Stimulated activated CD4-positive, alpha-beta T cell treated with anti-CD3 and anti-CD28 coated beads, TNF-alpha, amount 100 ng/mL, for 48 hours (primary cell): Measurements from ENCODE around the gene GTF2A1L.
"Not testable (repeated sequence)": the region's sequence is repeated elsewhere in the genome, so short reads cannot be mapped to it uniquely, and the experiment has no call there.

Experiments
- DNase-seq, 3 donors: peaks; one replicate each; pipeline ENCODE4 v3.0.0-alpha.2; 2020; ENCODE audit warnings: low read depth in 3 of 3

GTF2A1L gene

GRCh38 chr2:48607307-48608014 lies 10.2 kb upstream of the GTF2A1L start:
- no peak for DNase-seq

DNA sequence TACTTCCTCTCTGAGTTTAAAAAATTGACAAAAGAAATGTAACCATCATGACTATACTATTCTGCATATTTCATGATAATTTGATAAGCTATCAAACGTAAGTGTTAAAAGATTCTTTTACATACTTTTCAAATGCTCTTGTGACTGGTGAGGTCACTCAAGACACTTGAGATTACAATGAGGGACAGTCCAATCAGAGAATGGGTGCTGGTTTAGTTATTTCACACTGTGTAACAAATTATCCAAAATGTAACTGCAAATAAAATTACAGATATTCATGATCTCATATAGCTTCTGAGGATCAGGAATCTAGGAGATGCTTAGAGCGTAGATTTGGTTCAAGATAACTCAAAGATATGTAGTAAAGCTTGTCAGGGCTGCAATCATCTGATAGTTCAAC lies 4.4 kb upstream of the GTF2A1L start:
- no peak for DNase-seq

- not testable (repeated sequence) for DNase-seq
Observed at GRCh38 chr2:48614581-48614980, 3.1 kb upstream of the GTF2A1L start.

DNA sequence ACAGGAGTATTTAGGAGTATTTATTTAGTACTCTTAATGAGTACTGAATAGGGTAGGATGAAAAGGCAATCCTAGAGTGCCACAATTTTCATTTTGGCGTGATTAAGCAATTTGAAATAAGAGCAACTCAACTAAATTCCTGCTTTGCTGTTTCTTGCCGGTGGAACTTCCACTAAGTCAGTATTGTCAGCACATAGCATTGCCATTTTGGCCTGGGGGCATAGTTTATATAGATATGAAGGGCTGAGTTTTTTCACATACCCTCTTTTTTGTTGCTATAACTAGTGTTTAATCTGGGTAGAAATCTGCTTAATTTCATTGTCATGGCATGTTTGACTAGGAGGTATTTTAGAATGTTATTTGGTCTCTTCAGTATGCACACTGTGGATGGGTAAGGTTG lies 1.9 kb downstream of the GTF2A1L start:
- no peak for DNase-seq

GRCh38 chr2:48620604-48621003 lies 2.9 kb downstream of the GTF2A1L start:
- DNase-seq: no peak

DNA sequence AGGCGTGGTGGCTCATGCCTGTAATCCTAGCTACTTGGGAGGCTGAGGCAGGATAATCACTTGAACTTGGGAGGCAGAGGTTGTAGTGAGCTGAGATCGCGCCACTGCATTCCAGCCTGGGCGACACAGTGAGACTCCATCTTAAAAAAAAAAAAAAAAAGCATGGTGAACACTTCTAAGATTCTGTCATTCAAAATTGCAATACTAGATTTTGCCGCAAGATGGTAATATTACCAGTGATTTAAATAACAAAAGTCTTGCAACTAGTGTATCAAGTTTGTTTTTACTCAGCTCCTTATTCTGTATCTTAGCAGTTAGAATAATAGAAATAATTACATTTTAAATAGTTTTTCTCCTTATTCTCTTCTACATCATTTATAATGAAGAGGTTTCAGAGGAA lies 5.0 kb downstream of the GTF2A1L start:
- DNase-seq: not testable (repeated sequence)

GRCh38 chr2:48624696-48625095 lies 7.0 kb downstream of the GTF2A1L start:
- DNase-seq: no peak

GRCh38 chr2:48626047-48626446 lies 8.4 kb downstream of the GTF2A1L start:
- DNase-seq: no peak

- DNase-seq: no peak
Observed at GRCh38 chr2:48633143-48633542, 15.5 kb downstream of the GTF2A1L start.

GRCh38 chr2:48635786-48636185 lies 18.1 kb downstream of the GTF2A1L start:
- DNase-seq: no peak

GRCh38 chr2:48638261-48638660 lies 20.6 kb downstream of the GTF2A1L start:
- no peak for DNase-seq

DNA sequence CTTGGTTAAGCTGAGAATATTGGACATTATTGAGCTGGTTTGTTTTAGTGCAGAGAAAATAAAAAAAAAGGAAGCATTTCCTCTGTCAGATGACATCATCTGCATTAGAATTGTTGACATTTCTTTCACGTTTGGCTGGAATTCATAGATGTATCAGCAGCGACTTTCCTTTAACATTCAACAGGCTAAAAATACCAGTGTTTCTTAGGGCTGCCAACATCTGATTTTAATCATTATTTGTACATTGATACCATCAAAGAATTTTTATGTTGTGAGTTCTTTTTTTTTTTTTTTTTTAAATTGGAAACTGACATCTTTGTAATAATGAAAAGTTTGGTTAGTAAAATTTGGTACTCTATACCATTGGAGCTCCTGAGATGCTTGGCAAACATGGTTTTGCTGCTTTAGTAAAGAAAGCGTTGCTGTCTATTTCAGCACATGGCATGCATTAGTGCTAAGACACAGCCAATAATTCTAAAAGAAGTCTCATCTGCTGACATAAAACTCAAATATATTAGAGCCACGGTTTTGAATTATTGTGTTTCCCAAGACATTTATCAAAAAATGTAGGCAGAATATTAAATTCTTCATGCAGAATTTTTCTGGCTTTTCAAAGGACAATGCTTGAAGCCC lies 33.6 kb downstream of the GTF2A1L start:
- DNase-seq: no peak

DNA sequence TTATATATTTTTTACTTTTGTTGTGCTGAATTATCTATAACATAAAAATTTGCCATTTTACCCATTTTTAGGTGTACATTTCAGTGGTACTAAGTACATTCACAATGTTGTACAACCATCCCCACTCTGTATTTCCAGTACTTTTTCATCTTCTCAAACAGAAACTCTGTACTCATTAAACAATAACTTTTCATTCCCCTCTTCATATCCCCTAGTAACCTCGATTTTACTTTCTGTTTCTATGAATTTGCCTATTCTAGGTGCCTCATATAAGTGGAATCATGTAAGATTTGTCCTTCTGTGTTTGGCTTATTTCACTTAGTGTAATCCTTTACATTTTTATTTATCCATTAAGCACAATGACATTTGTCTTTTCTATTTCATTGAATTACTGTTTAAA lies 51.3 kb downstream of the GTF2A1L start:
- DNase-seq: no peak

- DNase-seq: no peak
Observed at GRCh38 chr2:48673581-48673980, 55.9 kb downstream of the GTF2A1L start.

DNA sequence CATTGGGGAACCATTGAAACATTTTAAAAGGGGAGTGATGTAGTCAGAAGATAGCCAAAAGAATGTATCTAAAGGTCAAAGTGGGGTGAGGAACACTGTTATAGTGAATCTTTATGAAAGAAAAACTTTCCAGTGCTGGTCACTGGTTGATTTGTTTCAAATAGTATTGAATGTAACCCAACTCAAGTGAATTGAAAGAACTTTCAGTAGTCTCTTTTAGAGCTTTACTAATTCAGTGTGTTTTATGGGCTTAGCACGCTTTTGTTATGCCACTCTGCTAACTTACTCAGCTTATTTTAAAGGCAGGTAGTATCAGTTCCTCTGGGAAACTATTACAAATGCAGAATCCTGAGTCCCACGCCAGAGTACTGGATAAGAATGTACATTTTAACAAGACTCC lies 57.3 kb downstream of the GTF2A1L start:
- DNase-seq: no peak

GRCh38 chr2:48677450-48677849 lies 59.8 kb downstream of the GTF2A1L start:
- DNase-seq: no peak

DNA sequence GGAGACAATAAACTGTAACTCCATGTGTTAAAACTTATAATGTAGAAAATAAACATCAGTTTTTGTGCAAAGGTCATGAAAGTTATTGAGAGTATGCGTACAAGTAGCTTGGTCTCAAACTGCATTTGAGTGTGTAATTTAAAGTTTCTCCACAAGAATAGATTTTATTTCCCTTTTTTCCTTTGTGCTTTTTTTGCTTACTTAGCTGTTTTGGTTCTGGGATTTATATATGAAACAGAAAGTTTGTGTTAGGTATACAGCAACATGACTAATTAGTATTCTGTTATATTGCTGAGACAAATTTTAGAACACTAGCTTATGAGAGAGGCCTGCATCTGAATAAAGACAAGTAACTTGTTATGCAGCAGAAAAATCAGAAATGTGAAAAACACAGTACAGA lies 67.5 kb downstream of the GTF2A1L start:
- no peak for DNase-seq

GRCh38 chr2:48691935-48692691 lies 74.5 kb downstream of the GTF2A1L start:
- DNase-seq: no peak

DNA sequence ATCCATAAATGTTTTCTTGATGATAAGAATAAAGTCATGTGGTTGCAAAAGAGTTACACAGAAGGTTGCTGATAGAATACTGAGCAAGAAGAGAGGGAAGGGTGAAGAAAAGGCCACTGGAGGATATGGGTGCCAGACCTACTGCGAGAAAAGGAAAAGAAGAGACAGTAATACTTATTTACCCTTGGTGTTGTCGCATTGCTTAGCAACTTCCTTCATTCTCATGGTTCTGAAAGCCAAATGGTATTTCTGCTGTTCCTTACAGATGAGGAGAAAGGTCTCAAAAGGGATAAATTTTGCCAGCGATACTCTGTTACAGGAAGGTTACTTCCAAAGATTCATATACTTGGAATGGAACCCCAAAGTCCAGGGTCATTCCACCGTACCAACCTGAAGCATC lies 75.4 kb downstream of the GTF2A1L start:
- no peak for DNase-seq

DNA sequence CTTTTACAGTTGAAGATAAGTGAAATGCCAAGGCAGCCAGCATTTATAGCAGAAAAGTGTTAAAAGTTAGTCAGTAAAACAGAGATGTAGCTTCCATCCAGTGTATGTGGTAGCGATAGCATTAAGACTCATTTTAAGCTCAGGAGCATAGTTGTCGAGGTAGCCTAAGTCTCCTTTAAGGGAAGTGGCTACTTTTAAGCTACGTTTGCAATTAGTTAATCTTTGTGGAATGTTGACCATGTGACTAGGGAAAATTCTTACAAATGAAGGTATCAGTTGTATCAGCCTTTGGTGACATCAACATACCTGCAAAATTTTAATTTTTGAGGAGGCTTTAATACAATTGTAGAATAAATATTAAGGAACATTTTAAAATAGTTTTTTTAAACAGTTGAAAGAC lies 76.0 kb downstream of the GTF2A1L start:
- DNase-seq: no peak

DNA sequence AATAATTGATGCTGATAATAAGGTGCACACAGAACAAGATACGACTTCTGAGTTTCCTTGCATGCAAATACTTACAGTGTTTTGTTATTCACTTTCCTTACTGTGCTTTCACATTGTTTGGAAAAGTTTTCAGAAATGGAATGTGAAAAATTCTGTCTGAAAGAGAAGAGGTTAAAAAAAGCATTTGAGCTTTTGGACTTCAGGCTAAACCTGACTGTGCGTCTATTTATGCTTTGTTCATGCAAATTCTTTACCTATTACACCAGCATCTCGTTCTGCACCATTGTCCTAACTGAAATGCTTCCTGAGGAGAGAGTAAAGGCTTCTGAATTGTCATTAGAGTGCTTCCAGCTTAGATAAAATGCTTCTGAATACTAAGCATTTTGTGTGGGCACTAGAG lies 76.5 kb downstream of the GTF2A1L start:
- no peak for DNase-seq

- DNase-seq: no peak
Observed at GRCh38 chr2:48695991-48696390, 78.3 kb downstream of the GTF2A1L start.

DNA sequence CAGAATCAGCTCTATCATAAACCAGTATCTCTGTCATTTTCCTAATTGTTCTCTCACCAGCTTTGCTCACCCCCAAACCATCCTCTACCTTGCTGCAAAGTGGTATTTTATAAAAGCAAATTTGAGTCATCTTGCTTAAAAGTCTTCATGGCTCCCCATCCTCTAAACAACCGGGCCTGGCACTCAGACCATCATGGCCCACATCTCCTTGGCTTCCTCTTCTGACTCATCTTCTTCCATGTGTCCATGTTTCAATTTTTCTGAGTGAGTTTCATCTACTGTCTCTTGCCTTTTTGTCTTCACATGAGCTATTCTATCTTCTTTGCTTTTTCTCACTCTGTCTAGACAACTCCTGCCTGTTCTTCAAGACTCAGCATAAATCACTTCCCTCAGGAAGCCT lies 79.2 kb downstream of the GTF2A1L start:
- DNase-seq: no peak
